HepG2 (cell line): Measurements from ENCODE around the gene SDC4. TPM values are rescaled to one million over a fixed set of nuclear protein-coding genes. Genes with fewer than 3 reads are reported as not detected.

ENCODE experiments used
- CEBPB ChIP-seq: IDR thresholded peaks from 2 replicates; pipeline ENCODE4 v1.6.1; 2011; ENCODE audit warnings: low read depth, low read length, improper control_type of control experiment, borderline replicate concordance
- HNRNPUL1 ChIP-seq: fragments of 200-400 bp; formaldehyde crosslinking; IDR thresholded peaks from 2 replicates; pipeline ENCODE4 v1.6.1; 2017; ENCODE audit warnings: low read depth, mild to moderate bottlenecking, low read length, moderate library complexity
- PHF8 ChIP-seq: sonication (generic); formaldehyde crosslinking; IDR thresholded peaks from 2 replicates; pipeline ENCODE4 v1.5.0; 2020; ENCODE audit warnings: missing genetic modification reagents
- SALL1 ChIP-seq: sonication (generic); formaldehyde crosslinking; IDR thresholded peaks from 2 replicates; pipeline ENCODE4 v1.8.0; 2022; ENCODE audit warnings: mild to moderate bottlenecking, missing genetic modification reagents
- SMARCC2 ChIP-seq: fragments of 450-650 bp; IDR thresholded peaks from 2 replicates; pipeline ENCODE4 v1.6.1; 2017; ENCODE audit warnings: antibody characterized with exemption, mild to moderate bottlenecking
- SP2 ChIP-seq: sonication (generic); formaldehyde crosslinking; IDR thresholded peaks from 2 replicates; pipeline ENCODE4 v1.5.1; 2020; ENCODE audit warnings: mild to moderate bottlenecking, missing genetic modification reagents
- TAF15 ChIP-seq: fragments of 200-400 bp; formaldehyde crosslinking; IDR thresholded peaks from one replicate; pipeline ENCODE4 v1.6.1; 2018; ENCODE audit warnings: mild to moderate bottlenecking, low read depth, low read length; ENCODE audit not compliant: poor library complexity, severe bottlenecking
- ZMYM3 ChIP-seq: sonication (generic); formaldehyde crosslinking; IDR thresholded peaks from 2 replicates; pipeline ENCODE4 v1.5.1; 2020; ENCODE audit warnings: mild to moderate bottlenecking, missing genetic modification reagents
- ZNF230 ChIP-seq: sonication (generic); formaldehyde crosslinking; IDR thresholded peaks from 2 replicates; pipeline ENCODE4 v1.4.0; 2020; ENCODE audit warnings: mild to moderate bottlenecking, missing genetic modification reagents
- ZNF512 ChIP-seq: sonication (generic); formaldehyde crosslinking; IDR thresholded peaks from 2 replicates; pipeline ENCODE4 v1.4.0; 2020; ENCODE audit warnings: mild to moderate bottlenecking, missing genetic modification reagents
- ZNF674 ChIP-seq: sonication (generic); formaldehyde crosslinking; IDR thresholded peaks from 2 replicates; pipeline ENCODE4 v1.5.0; 2020; ENCODE audit warnings: low read depth, mild to moderate bottlenecking, missing genetic modification reagents
- polyA plus RNA-seq, 8 experiments: library from polyadenylated mRNA; depleted of rRNA in 3 of 8; stranded (reverse) in 7 of 8; unstranded in 1 of 8; fragments of >200 nt; fragmentation: Illumina TruSeq in 4 of 8; extraction: Trizol in 4 of 8; gene quantifications; 2 replicates each; pipeline versions ENCODE4 v1.2.1 to v1.2.3, GENCODE V29; 2011 to 2016; ENCODE audit warnings: low read depth in 4 of 8, missing spikeins in 1 of 8, mixed read lengths in 1 of 8; ENCODE audit not compliant: insufficient read depth in 1 of 8
- total RNA-seq, 5 experiments: library from RNA; depleted of rRNA; stranded (reverse); fragments of >200 nt; fragmentation: Illumina TruSeq; extraction: Trizol; gene quantifications; 2 replicates each; pipeline ENCODE4 v1.2.3, GENCODE V29; 2016; ENCODE audit warnings: low read depth in 1 of 5
- TF ChIP-seq, protein P1 (sequence below): IDR thresholded peaks from 2 replicates; pipeline ENCODE4 v1.6.1; 2016
- TF ChIP-seq, protein P2 (sequence below): IDR thresholded peaks from 2 replicates; pipeline ENCODE4 v1.6.1; 2016; ENCODE audit warnings: low read depth
- TF ChIP-seq, protein P3 (sequence below): sonication (generic); formaldehyde crosslinking; IDR thresholded peaks from 2 replicates; pipeline ENCODE4 v1.4.0; 2020; ENCODE audit warnings: missing genetic modification reagents, mild to moderate bottlenecking, borderline replicate concordance
- TF ChIP-seq, protein P4 (sequence below): sonication (generic); formaldehyde crosslinking; IDR thresholded peaks from 2 replicates; pipeline ENCODE4 v1.5.1; 2020; ENCODE audit warnings: mild to moderate bottlenecking, missing genetic modification reagents, moderate library complexity
- TF ChIP-seq, protein P5 (sequence below): sonication (generic); formaldehyde crosslinking; IDR thresholded peaks from 2 replicates; pipeline ENCODE4 v1.4.0; 2020; ENCODE audit warnings: missing genetic modification reagents

Gene SDC4
- total and polyA plus RNA-seq, 2 of the 13 experiments (the other 11 are each of a cell fraction or from before 2014, with no cell fraction given) = 49.0 to 65.1 TPM

- no peak for TF ChIP-seq TAF15
- TF ChIP-seq PHF8 (CRISPR knock-in tag) = 0 out of 2 replicates have a peak, but pooled peaks have one; percentile 23
- no peak for TF ChIP-seq SMARCC2
- 0 out of 2 replicates have a peak, but pooled peaks have one; percentile 25 for TF ChIP-seq ZMYM3
- TF ChIP-seq SP2 (CRISPR knock-in tag) = no peak
- TF ChIP-seq, protein P1, sequence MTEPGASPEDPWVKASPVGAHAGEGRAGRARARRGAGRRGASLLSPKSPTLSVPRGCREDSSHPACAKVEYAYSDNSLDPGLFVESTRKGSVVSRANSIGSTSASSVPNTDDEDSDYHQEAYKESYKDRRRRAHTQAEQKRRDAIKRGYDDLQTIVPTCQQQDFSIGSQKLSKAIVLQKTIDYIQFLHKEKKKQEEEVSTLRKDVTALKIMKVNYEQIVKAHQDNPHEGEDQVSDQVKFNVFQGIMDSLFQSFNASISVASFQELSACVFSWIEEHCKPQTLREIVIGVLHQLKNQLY (CRISPR knock-in tag) = no peak
- TF ChIP-seq SALL1 (CRISPR knock-in tag) = peak; percentile 36; the same call in 1 of the 2 replicates
- TF ChIP-seq ZNF230 (CRISPR knock-in tag) = 0 out of 2 replicates have a peak, but pooled peaks have one; percentile 46
- TF ChIP-seq, protein P2, sequence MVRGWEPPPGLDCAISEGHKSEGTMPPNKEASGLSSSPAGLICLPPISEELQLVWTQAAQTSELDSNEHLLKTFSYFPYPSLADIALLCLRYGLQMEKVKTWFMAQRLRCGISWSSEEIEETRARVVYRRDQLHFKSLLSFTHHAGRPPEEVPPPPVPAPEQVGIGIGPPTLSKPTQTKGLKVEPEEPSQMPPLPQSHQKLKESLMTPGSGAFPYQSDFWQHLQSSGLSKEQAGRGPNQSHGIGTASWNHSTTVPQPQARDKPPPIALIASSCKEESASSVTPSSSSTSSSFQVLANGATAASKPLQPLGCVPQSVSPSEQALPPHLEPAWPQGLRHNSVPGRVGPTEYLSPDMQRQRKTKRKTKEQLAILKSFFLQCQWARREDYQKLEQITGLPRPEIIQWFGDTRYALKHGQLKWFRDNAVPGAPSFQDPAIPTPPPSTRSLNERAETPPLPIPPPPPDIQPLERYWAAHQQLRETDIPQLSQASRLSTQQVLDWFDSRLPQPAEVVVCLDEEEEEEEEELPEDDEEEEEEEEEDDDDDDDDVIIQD (CRISPR knock-in tag) = 0 out of 2 replicates have a peak, but pooled peaks have one; percentile 44
- TF ChIP-seq ZNF512 (CRISPR knock-in tag) = no peak
- TF ChIP-seq, protein P3, sequence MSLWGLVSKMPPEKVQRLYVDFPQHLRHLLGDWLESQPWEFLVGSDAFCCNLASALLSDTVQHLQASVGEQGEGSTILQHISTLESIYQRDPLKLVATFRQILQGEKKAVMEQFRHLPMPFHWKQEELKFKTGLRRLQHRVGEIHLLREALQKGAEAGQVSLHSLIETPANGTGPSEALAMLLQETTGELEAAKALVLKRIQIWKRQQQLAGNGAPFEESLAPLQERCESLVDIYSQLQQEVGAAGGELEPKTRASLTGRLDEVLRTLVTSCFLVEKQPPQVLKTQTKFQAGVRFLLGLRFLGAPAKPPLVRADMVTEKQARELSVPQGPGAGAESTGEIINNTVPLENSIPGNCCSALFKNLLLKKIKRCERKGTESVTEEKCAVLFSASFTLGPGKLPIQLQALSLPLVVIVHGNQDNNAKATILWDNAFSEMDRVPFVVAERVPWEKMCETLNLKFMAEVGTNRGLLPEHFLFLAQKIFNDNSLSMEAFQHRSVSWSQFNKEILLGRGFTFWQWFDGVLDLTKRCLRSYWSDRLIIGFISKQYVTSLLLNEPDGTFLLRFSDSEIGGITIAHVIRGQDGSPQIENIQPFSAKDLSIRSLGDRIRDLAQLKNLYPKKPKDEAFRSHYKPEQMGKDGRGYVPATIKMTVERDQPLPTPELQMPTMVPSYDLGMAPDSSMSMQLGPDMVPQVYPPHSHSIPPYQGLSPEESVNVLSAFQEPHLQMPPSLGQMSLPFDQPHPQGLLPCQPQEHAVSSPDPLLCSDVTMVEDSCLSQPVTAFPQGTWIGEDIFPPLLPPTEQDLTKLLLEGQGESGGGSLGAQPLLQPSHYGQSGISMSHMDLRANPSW (CRISPR knock-in tag) = peak; percentile 68; the same call in 1 of the 2 replicates
- TF ChIP-seq CEBPB = no peak
- TF ChIP-seq HNRNPUL1 = no peak
- TF ChIP-seq, protein P4, sequence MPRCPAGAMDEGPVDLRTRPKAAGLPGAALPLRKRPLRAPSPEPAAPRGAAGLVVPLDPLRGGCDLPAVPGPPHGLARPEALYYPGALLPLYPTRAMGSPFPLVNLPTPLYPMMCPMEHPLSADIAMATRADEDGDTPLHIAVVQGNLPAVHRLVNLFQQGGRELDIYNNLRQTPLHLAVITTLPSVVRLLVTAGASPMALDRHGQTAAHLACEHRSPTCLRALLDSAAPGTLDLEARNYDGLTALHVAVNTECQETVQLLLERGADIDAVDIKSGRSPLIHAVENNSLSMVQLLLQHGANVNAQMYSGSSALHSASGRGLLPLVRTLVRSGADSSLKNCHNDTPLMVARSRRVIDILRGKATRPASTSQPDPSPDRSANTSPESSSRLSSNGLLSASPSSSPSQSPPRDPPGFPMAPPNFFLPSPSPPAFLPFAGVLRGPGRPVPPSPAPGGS (CRISPR knock-in tag) = peak; percentile 70; the same call in 1 of the 2 replicates
- TF ChIP-seq, protein P5, sequence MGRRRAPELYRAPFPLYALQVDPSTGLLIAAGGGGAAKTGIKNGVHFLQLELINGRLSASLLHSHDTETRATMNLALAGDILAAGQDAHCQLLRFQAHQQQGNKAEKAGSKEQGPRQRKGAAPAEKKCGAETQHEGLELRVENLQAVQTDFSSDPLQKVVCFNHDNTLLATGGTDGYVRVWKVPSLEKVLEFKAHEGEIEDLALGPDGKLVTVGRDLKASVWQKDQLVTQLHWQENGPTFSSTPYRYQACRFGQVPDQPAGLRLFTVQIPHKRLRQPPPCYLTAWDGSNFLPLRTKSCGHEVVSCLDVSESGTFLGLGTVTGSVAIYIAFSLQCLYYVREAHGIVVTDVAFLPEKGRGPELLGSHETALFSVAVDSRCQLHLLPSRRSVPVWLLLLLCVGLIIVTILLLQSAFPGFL (CRISPR knock-in tag) = no peak
- no peak for TF ChIP-seq ZNF674 (CRISPR knock-in tag)
These were observed 54.9 kb downstream of the SDC4 start (continued) for GRCh38 chr20:45293041-45294002.
